Omental fat pad (tissue), 4 donors: ENCODE results near the gene KIAA2012. TPM values are rescaled to one million over a fixed set of nuclear protein-coding genes. Genes with fewer than 3 reads are reported as not detected.

Source experiments
- ATAC-seq: fragments of 150-250 bp; one replicate; pipeline ENCODE4 v1.9.1; 2016; ENCODE audit warnings: mild to moderate bottlenecking, moderate library complexity; ENCODE audit not compliant: low FRiP score
- DNase-seq: peaks from one replicate; pipeline ENCODE4 v3.0.0-alpha.2; 2019; ENCODE audit warnings: low spot score
- CTCF ChIP-seq, 3 donors: fragments of 450-650 bp; IDR thresholded peaks; one replicate each; pipeline ENCODE4 v1.5.1; 2016 to 2017; ENCODE audit warnings: antibody characterized with exemption in 3 of 3, mild to moderate bottlenecking in 3 of 3, moderate library complexity in 2 of 3
- total RNA-seq, 4 donors: library from RNA; depleted of rRNA; stranded (reverse); fragments of >200 nt; gene quantifications; one replicate each; pipeline ENCODE4 v1.1.0, GENCODE V29; 2016

KIAA2012 gene
- total RNA-seq, 4 donors from 2014 or later = 0.06 to 0.09 TPM; not detected in 2

DNA sequence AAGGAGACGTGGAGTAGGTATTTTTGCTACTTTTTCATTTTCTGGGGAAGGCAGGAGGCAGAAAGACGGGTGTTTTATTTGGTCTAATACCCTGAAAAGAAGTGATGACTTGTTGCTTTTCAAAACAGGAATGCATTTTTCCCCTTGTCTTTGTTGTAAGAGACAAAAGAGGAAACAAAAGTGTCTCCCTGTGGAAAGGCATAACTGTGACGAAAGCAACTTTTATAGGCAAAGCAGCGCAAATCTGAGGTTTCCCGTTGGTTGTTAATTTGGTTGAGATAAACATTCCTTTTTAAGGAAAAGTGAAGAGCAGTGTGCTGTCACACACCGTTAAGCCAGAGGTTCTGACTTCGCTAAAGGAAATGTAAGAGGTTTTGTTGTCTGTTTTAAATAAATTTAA is 36.0 kb upstream of the KIAA2012 start:
- no peak for TF ChIP-seq CTCF (IDR thresholded peaks at IDR 0.05)

DNA sequence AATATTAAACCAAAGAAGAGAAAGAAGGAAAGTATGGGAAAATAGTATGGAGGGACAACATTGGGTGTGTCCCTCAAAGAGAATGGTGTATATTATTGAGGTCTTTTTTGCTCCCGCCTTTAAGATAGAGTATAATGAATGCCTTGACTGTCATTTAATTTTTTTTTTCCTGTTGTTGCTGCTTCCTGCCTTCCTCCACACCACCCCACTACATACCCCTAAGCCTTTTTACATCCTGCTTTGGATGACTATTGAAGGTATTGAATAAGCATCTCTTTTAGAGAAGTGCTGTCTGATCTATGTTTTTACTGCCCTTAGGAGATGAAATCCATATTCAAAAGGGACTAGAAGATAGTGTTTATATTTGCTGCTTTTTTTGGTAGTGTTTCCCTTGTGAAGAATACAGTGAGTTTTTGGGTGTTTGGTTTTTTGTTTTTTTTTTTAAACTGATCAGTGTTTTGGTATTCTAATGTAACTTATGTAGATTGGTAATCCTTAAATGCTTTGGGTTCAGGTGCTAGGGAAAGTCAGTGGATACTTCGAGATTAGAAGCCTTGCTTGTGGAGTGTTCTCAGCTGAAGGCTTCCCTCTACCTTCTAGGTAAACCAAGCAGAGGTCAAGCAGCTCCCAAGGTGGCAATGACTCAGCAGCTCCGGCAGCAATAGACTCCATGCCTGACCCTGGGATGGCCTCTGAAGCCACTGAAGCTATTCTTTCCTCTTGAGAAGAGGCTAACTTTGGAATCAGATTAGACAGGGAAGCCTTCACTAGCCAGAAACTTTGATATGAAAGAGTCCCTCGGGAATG is 34.4 kb upstream of the KIAA2012 start:
- DNase-seq (no peak), ATAC-seq (no peak)
- no peak for TF ChIP-seq CTCF (IDR thresholded peaks at IDR 0.05)

More for the DNA sequence above, 36.0 kb upstream of the KIAA2012 start:
- no peak for ATAC-seq
- no peak for DNase-seq

GRCh38 chr2:202039278-202040078 is 33.6 kb upstream of the KIAA2012 start:
- ATAC-seq (no peak), DNase-seq (no peak)
- TF ChIP-seq CTCF (IDR thresholded peaks at IDR 0.05) = no peak

- ATAC-seq (no peak), DNase-seq (no peak)
- TF ChIP-seq CTCF (IDR thresholded peaks at IDR 0.05) = no peak
Measured at GRCh38 chr2:202040079-202040844, 32.8 kb upstream of the KIAA2012 start.

DNA sequence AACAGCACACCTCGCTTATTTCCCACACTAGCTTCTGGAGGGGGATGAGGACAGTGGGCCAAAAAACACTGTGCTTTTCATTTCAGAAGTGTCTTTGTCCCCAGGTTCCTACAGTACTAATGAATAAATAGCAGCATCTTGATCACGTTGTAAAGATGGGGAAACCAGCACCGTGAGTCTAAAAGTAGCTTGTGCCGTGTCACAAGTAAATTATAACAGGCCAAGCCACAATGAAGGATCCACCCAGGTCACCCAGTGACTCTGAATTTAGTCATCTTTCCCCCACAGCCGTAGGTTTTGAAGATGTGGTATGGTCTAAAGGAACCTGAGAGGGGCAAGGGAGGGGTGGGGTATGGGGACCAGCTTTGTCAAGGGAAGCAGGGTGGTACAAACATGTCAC is 30.6 kb upstream of the KIAA2012 start:
- ATAC-seq (no peak), DNase-seq (no peak)
- no peak for TF ChIP-seq CTCF (IDR thresholded peaks at IDR 0.05)

DNA sequence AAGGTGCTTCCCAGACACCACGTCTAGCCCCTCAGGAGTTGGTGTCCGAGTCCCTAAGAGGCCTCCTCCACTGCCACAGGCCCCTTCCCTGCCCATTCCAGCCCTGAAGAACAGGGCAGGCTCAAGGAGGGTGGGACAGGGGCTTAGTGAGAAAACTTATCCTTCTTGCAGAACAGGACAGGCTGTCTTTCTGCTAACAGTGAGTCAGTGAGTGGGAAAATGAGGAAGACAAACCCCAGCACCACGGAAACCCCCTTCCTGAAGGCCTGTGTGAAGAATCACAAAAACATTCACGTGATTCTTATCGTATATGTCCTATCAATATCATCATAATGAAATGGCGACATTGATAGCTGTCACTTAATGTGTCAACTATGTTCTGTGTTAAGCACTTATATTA is 29.6 kb upstream of the KIAA2012 start:
- TF ChIP-seq CTCF (IDR thresholded peaks at IDR 0.05) = no peak
- DNase-seq (no peak), ATAC-seq (no peak)
